Naive B cell (primary cell): ENCODE results near the gene ZNF491. TPM values are rescaled to one million over a fixed set of nuclear protein-coding genes. Genes with fewer than 3 reads are reported as not detected.
"Not testable (repeated sequence)": the region's sequence is repeated elsewhere in the genome, so short reads cannot be mapped to it uniquely, and the experiment has no call there.

Experiments
- ATAC-seq, 2 donors: fragments of 150-1000 bp; cut with Tn5 transposase; 2 replicates each; pipeline ENCODE4 v1.10.0; 2021; ENCODE audit warnings: low read depth in 2 of 2, mild to moderate bottlenecking in 2 of 2, moderate library complexity in 2 of 2
- DNase-seq: peaks from one replicate; pipeline ENCODE4 v3.0.0; 2022
- H3K27ac Mint-ChIP-seq, 6 donors: one replicate each; pipeline ENCODE4 v1.8.0; 2020 to 2022; ENCODE audit warnings: mild to moderate bottlenecking in 6 of 6, mixed read lengths in 6 of 6, moderate library complexity in 5 of 6, inconsistent platforms in 2 of 6
- H3K27me3 Mint-ChIP-seq, 3 donors: one replicate each; pipeline ENCODE4 v1.8.0; 2021 to 2022; ENCODE audit warnings: mixed read lengths in 3 of 3, mild to moderate bottlenecking in 1 of 3
- H3K36me3 Mint-ChIP-seq, 2 donors: one replicate each; pipeline ENCODE4 v1.8.0; 2020 to 2022; ENCODE audit warnings: mixed read lengths in 2 of 2, inconsistent platforms in 1 of 2, mild to moderate bottlenecking in 1 of 2
- H3K4me1 Mint-ChIP-seq, 3 donors: one replicate each; pipeline ENCODE4 v1.8.0; 2020 to 2022; ENCODE audit warnings: mixed read lengths in 3 of 3, inconsistent platforms in 1 of 3, mild to moderate bottlenecking in 1 of 3, moderate library complexity in 1 of 3
- H3K4me3 Mint-ChIP-seq, 8 donors: one replicate each; pipeline ENCODE4 v1.8.0; 2020 to 2022; ENCODE audit warnings: mild to moderate bottlenecking in 8 of 8, mixed read lengths in 8 of 8, moderate library complexity in 8 of 8, inconsistent platforms in 2 of 8
- H3K9me3 Mint-ChIP-seq, 7 donors: one replicate each; pipeline ENCODE4 v1.8.0; 2020 to 2022; ENCODE audit warnings: mixed read lengths in 7 of 7, mild to moderate bottlenecking in 5 of 7, inconsistent platforms in 2 of 7, moderate library complexity in 1 of 7
- polyA plus RNA-seq, 6 donors: library from polyadenylated mRNA; unstranded; fragments of 300-500 nt; fragmentation: Illumina TruSeq; gene quantifications; one replicate each; pipeline ENCODE4 v1.2.3, GENCODE V29; 2021; ENCODE audit warnings: low read depth in 6 of 6

ZNF491 gene
- polyA plus RNA-seq = under 1 TPM in 3 of 6 donors, not detected in 3; 0.25 to 0.40 (median 0.29) TPM

DNA sequence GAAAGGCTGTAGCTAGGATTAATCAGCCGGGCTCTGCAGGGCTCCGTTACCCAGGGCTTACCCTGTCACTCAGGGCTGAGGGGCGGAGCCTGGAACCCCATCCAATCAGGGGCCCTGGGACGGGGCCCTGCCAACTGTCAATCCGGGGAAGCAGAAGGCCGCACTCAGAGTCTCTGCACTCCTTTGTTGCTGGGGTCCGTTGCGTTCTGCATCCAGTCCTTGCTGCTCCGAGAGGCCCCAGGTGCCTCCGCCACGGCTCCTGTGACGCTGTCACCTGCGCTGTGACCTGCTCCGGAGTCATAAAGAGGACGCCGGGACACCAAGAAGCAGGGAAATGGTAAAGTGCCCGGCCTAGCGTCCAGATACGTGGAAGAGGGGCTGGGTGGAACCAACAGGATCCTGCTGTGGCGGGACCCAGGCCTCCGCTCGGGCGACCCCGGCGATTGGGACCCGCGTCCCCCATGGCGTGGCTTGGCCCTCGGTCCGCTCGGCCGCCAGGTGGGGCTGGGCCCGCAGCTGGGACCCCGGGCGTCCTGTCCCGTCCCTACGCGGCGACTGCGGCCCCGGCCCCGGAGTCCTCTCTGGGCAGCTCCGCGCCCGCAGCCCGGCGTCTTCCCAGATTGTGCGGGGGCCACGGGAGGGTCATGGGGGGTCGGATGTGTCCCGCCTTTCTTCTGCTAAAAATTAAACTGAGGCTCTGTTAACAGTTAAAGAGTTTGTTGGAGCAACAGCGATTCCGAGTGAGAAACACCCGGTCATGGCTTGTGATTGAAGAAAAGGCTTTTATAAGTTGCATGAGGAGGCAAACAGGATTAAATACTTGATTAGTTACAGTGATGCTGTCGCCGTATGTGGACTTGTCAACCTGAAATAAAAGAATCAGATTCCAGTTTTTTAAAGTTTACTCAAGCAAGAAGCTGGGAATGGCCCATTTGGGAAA lies at the start of gene ZNF491:
ZNF491 (plus strand) TSS at position 133 of the 940 bp plus-strand sequence. CDS start 7,431 bp downstream, outside the sequence.
- Mint-ChIP-seq H3K27ac (peak within 1 kb of the TSS; percentile 71 to 92 (median 80)), H3K36me3 (no peaks in the 10 kb centered on the region), H3K9me3 (peaks cover 0 to 6% (median 0%) of the 10 kb centered on the region in 7 donors), H3K27me3 (no peaks in the 10 kb centered on the region), H3K4me3 (peak within 1 kb of the TSS; percentile 91 to 96 (median 94)), H3K4me1 (peaks cover 20 to 26% (median 23%) of the 10 kb centered on the region in 3 donors)
- peak; percentile 97 to 98 for ATAC-seq
- peak; percentile 82 for DNase-seq

DNA sequence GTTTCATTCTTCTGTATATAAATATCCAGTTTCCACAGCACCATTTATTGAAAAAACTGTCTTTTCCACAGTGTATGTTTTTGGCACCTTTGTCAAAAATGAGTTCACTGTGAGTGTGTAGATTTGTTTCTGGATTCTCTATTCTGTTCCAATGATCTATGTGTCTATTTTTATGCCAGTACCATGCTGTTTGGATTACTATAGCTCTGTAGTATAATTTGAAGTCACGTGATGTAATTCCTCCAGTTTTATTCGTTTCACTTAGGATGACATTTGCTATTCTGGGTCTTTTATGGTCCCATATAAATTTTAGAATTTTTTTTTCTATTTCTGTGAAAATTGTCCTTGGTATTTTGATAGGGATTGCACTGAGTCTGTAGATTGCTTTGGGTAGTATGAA lies 48.6 kb upstream of the ZNF491 start:
- Mint-ChIP-seq H3K27ac (no peak overlapping the region), H3K36me3 (peaks cover 7 to 45% of the 10 kb centered on the region in 2 donors), H3K9me3 (peaks cover 15 to 75% (median 49%) of the 10 kb centered on the region in 7 donors), H3K4me3 (no peak overlapping the region), H3K4me1 (no peaks in the 10 kb centered on the region), H3K27me3 (peaks cover 8 to 50% (median 24%) of the 10 kb centered on the region in 3 donors)
- no peak for DNase-seq
- ATAC-seq = no peak

DNA sequence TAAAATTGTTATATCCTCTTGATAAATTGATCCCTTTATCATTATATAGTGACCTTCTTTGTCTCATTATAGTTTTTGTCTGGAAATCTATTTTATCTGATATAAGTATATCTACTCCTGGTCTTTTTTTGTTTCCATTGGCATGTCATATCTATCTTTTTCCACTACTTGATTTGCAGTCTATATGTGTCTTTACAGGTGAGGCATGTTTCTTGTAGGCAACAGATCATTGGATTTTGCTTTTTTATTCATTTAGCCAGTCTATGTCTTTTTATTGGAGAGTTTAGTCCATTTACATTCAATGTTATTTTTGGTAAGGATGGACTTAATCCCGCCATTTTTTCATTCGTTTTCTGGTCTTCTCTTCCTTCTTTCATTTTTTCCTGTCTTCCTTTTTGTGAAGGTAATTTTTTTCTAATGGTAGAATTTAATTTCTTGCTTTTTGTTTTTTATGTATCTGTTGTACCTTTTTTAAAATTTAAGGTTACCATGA lies 46.0 kb upstream of the ZNF491 start:
- Mint-ChIP-seq H3K36me3 (peaks cover 13 to 42% of the 10 kb centered on the region in 2 donors), H3K9me3 (peaks cover 19 to 86% (median 57%) of the 10 kb centered on the region in 7 donors), H3K4me3 (no peak overlapping the region), H3K27me3 (peaks cover 13 to 52% (median 18%) of the 10 kb centered on the region in 3 donors), H3K4me1 (no peaks in the 10 kb centered on the region), H3K27ac (no peak overlapping the region)
- ATAC-seq = no peak
- no peak for DNase-seq

DNA sequence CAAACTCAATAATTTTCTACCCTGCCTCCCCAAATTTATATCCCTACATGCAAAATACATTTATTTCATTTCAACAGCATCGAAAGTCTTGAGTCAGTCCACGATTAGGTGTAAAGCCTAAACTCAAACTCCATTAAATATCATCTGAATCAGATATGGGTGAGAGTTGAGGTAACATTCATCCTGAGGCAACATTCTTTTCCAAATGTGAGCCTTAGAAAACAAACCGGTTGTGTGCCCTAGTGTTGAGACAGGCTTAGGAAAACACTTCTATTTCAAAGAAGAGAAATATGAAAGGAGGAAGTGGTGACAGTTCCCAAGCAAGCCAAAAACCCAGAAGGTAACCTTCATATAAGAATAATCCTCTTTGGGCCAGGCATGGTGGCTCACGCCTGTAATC lies 43.7 kb upstream of the ZNF491 start:
- peaks cover 14 to 78% (median 46%) of the 10 kb centered on the region in 7 donors for H3K9me3 Mint-ChIP-seq

DNA sequence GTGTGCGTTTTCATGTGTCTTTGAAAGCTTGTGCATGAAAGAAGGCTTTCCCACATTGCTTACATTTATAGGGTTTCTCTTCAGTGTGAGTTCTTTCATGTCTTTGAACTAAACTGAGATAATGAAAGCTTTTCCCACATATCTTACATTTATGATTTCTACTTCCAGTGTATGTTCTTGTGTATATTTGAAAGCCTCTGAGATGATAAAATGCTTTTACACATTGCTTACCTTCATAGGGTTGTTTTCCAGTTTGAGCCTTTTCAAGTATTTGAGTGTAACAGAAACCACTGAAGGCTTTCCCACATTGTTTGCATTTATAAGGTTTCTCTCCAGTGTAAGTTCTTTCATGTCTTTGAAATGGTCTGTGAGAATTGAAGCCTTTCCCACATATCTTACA lies 41.4 kb upstream of the ZNF491 start:
- peaks cover 10 to 57% (median 34%) of the 10 kb centered on the region in 7 donors for H3K9me3 Mint-ChIP-seq
- DNase-seq = no peak

More for the DNA sequence above, 43.7 kb upstream of the ZNF491 start:
- no peak overlapping the region for H3K4me3 Mint-ChIP-seq
- DNase-seq (no peak), ATAC-seq (no peak)
- no peak overlapping the region for H3K27ac Mint-ChIP-seq
- H3K4me1 Mint-ChIP-seq = no peaks in the 10 kb centered on the region
- H3K36me3 Mint-ChIP-seq = peaks cover 17 to 34% of the 10 kb centered on the region in 2 donors
- H3K27me3 Mint-ChIP-seq = peaks cover 13 to 55% (median 18%) of the 10 kb centered on the region in 3 donors

DNA sequence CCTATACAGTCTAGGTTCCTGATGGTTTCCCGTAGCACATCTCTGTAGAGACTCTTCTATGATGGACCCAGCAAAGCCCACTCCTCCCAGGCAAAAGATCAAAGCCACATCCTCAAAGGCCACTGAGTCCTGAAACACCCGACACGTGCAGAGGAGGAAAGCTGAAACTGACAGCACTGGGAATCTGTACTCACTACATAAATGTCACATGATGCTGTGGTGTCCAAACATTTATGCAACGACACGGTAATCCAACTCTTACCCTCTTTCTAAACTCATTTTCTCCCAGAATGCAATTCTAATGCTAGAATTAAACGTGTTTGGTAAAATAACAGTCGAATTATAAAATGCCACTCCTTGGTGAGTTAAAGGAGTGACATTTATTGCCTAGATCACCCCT lies 38.5 kb upstream of the ZNF491 start:
- no peak overlapping the region for H3K27ac Mint-ChIP-seq
- no peaks in the 10 kb centered on the region for H3K4me1 Mint-ChIP-seq
- no peak for DNase-seq
- no peak for ATAC-seq
- peaks cover 17 to 19% of the 10 kb centered on the region in 2 donors for H3K36me3 Mint-ChIP-seq
- H3K4me3 Mint-ChIP-seq = no peak overlapping the region
- peaks cover 11 to 63% (median 25%) of the 10 kb centered on the region in 7 donors for H3K9me3 Mint-ChIP-seq
- H3K27me3 Mint-ChIP-seq = peaks cover 7 to 18% (median 8%) of the 10 kb centered on the region in 3 donors

More for the DNA sequence above, 41.4 kb upstream of the ZNF491 start:
- Mint-ChIP-seq H3K27ac (no peak overlapping the region), H3K4me3 (no peak overlapping the region), H3K4me1 (no peaks in the 10 kb centered on the region), H3K36me3 (peaks cover 18 to 32% of the 10 kb centered on the region in 2 donors), H3K27me3 (peaks cover 13 to 45% (median 23%) of the 10 kb centered on the region in 3 donors)
- ATAC-seq = no peak

DNA sequence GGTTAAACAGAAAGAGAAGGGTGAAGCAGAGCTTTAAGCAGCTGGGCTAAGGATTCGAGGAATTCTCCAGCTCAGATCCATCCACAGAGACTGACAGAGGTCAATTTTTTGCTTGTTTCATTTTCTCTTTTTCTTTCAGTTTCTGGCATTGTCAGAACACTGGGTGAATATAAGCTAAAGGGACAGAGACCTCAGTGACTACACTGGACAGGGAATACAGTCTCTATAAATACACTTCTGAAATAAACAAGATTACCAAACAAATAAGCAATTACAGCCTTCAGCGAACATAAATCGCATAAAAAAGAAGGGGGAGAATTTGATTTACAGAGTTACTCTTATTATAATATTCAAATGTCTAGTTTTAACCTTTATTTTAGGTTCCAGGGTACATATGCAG lies 35.2 kb upstream of the ZNF491 start:
- peaks cover 9 to 19% (median 15%) of the 10 kb centered on the region in 3 donors for H3K4me1 Mint-ChIP-seq
- peak overlapping the region in 1 of 8 donors; percentile 98 for H3K4me3 Mint-ChIP-seq
- H3K9me3 Mint-ChIP-seq = peaks cover 2 to 36% (median 7%) of the 10 kb centered on the region in 7 donors
- H3K36me3 Mint-ChIP-seq = peaks cover 7 to 15% of the 10 kb centered on the region in 2 donors
- H3K27me3 Mint-ChIP-seq = peaks cover 0 to 10% (median 7%) of the 10 kb centered on the region in 3 donors
- H3K27ac Mint-ChIP-seq = no peak overlapping the region
- ATAC-seq = no peak
- DNase-seq = no peak

DNA sequence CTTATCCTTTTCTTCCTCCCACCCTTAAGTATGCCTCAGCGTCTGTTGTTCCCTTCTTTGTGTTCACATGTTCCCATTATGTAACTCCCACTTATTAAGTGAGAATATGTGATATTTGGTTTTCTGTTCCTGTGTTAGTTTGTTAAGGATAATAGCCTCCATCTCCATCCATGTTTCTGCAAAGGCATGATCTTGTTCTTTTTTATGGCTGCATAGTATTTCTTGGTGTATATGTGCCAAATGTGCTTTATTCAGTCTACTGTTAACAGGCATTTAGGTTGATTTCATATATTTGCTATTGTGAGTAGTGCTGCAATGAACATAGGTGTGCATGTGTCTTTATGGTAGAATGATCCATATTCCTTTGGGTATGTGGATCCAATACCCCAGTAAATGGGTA lies 34.7 kb upstream of the ZNF491 start:
- H3K4me1 Mint-ChIP-seq = peaks cover 13 to 24% (median 20%) of the 10 kb centered on the region in 3 donors
- peaks cover 8 to 16% of the 10 kb centered on the region in 2 donors for H3K36me3 Mint-ChIP-seq
- no peak for DNase-seq
- H3K9me3 Mint-ChIP-seq = peaks cover 3 to 36% (median 7%) of the 10 kb centered on the region in 7 donors
- peaks cover 0 to 10% (median 7%) of the 10 kb centered on the region in 3 donors for H3K27me3 Mint-ChIP-seq
- no peak for ATAC-seq
- peak overlapping the region in 1 of 8 donors; percentile 98 for H3K4me3 Mint-ChIP-seq
- H3K27ac Mint-ChIP-seq = no peak overlapping the region

DNA sequence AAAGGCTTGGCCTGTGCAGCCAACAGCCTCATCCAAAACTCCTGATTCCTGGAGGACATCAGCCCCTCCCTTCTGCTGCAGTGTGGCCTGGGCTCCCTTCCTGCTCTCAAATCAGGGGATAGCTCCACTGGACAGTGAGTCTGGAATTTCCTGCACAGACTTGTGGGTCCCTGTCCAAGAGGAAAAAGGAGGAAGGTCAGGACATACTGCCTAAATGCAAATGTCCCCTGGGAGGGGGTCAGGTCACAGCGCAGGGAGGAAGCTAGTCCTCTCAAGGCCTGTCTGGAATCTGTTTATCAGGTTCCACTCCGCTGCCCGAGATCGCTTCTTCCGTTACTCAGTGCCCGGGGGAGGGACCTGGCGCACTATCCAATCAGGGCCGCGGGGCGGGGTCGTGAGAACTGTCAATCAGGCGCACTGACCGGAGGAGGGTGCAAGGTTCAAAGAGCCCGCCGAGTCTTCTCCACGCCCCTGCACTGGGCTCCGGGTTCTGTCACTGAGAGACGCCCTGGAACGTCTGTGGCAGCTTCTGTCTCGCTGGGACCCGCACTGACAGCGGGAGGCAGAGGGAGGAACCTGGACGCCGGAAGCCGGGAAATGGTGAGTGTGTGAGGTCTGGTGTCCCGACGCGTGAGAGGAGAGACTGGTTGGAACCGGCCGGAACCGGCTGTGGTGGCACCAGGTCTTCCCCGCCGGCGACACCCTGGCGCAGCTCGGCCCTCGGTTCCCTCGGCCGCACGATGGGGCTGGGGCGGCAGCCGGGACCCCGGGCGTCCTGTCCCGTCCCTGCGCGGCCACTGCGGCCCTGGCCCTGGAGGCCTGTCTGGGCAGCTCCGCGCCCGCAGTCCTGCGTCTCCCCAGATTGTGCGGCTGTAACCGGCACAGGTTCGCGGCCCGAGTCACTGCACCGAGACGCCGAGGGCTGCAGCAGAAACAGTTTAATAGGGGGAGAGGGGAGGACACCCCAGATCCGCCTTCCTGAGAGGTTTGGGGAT lies 31.4 kb upstream of the ZNF491 start, which contains the start of gene ZNF441:
ZNF441 (plus strand) TSS at position 404 of the 995 bp plus-strand sequence; CDS start at position 598, 194 bp downstream.
- Mint-ChIP-seq H3K36me3 (peaks cover 28 to 34% of the 10 kb centered on the region in 2 donors), H3K4me3 (peak within 1 kb of the TSS; percentile 97 to 99 (median 98)), H3K4me1 (peaks cover 17 to 36% (median 31%) of the 10 kb centered on the region in 3 donors), H3K27me3 (no peaks in the 10 kb centered on the region), H3K27ac (peak within 1 kb of the TSS; percentile 87 to 97 (median 95)), H3K9me3 (peaks cover 10 to 60% (median 32%) of the 10 kb centered on the region in 7 donors)
- ATAC-seq = peak; percentile 89 to 92
- peak; percentile 80 for DNase-seq

DNA sequence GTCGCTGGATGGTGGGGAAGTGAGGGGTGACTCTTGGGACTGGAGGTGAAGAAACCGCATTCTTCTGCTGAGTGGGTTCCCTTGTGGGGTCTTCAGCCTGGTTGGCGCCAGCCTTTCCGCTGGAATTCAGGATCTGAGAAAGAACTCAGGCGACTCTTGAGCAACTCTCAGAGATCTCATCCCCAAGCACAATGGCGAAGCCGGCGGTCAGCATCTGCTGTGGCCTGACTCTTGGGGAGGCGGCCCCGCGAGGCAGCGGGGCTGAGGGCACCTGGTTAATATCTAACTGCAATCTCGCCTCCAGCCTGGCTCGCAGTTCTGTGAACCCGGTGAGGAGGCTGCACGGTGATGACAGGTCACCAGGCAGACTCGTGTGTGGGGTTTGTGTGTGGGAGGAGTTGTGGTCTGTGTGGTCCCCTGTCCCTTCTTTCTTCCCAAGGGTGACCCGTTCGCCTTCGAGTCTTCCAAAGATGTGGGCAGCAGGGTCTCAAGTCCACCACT lies 30.6 kb upstream of the ZNF491 start:
- peak; percentile 6 for DNase-seq
- no peaks in the 10 kb centered on the region for H3K27me3 Mint-ChIP-seq
- H3K4me1 Mint-ChIP-seq = peaks cover 17 to 40% (median 35%) of the 10 kb centered on the region in 3 donors
- peak in 1 of 2 donors; percentile 12 for ATAC-seq
- H3K27ac Mint-ChIP-seq = peak overlapping the region; percentile 64 to 97 (median 88)
- peaks cover 16 to 57% (median 40%) of the 10 kb centered on the region in 7 donors for H3K9me3 Mint-ChIP-seq
- H3K4me3 Mint-ChIP-seq = peak overlapping the region; percentile 97 to 99 (median 98)
- H3K36me3 Mint-ChIP-seq = peaks cover 27 to 41% of the 10 kb centered on the region in 2 donors

DNA sequence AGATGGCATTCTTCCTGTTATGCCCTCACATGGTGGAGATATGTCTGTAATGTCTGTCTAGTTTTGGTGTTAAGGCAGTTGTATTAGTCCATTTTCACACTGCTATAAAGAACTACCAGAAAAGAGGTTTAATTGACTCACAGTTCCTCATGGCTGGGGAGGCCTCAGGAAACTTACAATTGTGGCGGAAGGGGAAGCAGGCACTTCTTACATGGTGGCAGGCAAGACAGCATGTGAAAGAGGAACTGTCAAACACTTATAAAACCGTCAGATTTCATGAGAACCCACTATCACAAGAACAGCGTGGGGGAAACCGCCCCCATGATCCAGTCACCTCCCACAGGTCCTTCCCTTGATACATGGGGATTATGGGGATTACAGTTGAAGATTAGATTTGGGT lies 28.3 kb upstream of the ZNF491 start:
- DNase-seq (no peak), ATAC-seq (no peak)
- H3K4me1 Mint-ChIP-seq = peaks cover 17 to 40% (median 35%) of the 10 kb centered on the region in 3 donors
- H3K9me3 Mint-ChIP-seq = peaks cover 10 to 62% (median 47%) of the 10 kb centered on the region in 7 donors
- no peaks in the 10 kb centered on the region for H3K27me3 Mint-ChIP-seq
- H3K27ac Mint-ChIP-seq = peak overlapping the region in 3 of 6 donors; percentile 18 to 82 (median 48)
- peaks cover 36 to 46% of the 10 kb centered on the region in 2 donors for H3K36me3 Mint-ChIP-seq
- H3K4me3 Mint-ChIP-seq = peak overlapping the region in 2 of 8 donors; percentile 49 to 79

DNA sequence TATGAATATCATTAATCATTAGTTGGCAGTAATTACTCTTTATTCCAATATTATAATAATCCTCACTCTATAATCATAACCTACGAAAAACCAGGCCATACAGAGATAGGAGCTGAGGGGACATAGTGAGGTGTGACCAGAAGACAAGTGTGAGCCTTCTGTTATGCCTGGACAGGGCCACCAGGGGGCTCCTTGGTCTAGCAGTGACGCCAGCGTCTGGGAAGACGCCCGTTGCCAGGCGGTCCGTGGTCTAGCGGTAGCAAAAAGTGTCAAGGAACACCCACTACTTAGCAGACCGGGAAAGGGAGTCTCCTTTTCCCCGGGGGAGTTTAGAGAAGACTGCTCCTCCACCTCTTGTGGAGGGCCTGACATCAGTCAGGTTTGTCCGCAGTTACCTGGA lies 26.8 kb upstream of the ZNF491 start:
- H3K4me3 Mint-ChIP-seq = peak overlapping the region in 1 of 8 donors; percentile 7

More for the DNA sequence above, 26.8 kb upstream of the ZNF491 start:
- Mint-ChIP-seq H3K4me1 (peaks cover 17 to 33% (median 33%) of the 10 kb centered on the region in 3 donors), H3K36me3 (peaks cover 44 to 46% of the 10 kb centered on the region in 2 donors), H3K9me3 (peaks cover 9 to 74% (median 57%) of the 10 kb centered on the region in 7 donors)
- not testable (repeated sequence) for ATAC-seq, H3K27me3 Mint-ChIP-seq, H3K27ac Mint-ChIP-seq, DNase-seq
